H1 (cell line): ENCODE results near the gene DSCAM. TPM values are rescaled to one million over a fixed set of nuclear protein-coding genes. Genes with fewer than 3 reads are reported as not detected.

Experiments
- CTCF ChIA-PET: fragments of 300-600 bp; sonication (Branson Sonifier 250); formaldehyde crosslinking; loops from one replicate; lab custom pipeline; 2021; ENCODE audit not compliant: partially characterized antibody; lab: Charles Lee
- POLR2A ChIA-PET: fragments of 300-600 bp; sonication (Branson Sonifier 250); formaldehyde crosslinking; loops from one replicate; lab custom pipeline; 2021; ENCODE audit warnings: inconsistent platforms; ENCODE audit not compliant: partially characterized antibody; lab: Charles Lee
- DNase-seq, 2 experiments: peaks; one replicate each; pipeline versions ENCODE4 v3.0.0 to v3.0.0-alpha.2; 2010 to 2022; ENCODE audit warnings: low spot score in 2 of 2, low read depth in 1 of 2, mixed read lengths in 1 of 2
- FAIRE-seq: peaks from 2 replicates; lab custom pipeline; 2011; peaks lifted over from hg19 to GRCh38; lab: Jason Lieb, UNC
- H2AFZ ChIP-seq: 2 replicates; pipeline ENCODE4 v1.8.1; 2012; ENCODE audit warnings: low read length, inconsistent platforms
- H2AK5ac ChIP-seq: 2 replicates; pipeline ENCODE4 v1.6.1; 2013; ENCODE audit warnings: low read depth, low read length
- H2BK120ac ChIP-seq: replicated peaks from 2 replicates; pipeline ENCODE3; 2013; ENCODE audit warnings: low read depth, low read length, inconsistent platforms
- H2BK12ac ChIP-seq: 2 replicates; pipeline ENCODE4 v1.6.1; 2013; ENCODE audit warnings: low read depth, low read length
- H2BK15ac ChIP-seq: 2 replicates; pipeline ENCODE4 v1.6.1; 2013; ENCODE audit warnings: low read length
- H2BK20ac ChIP-seq: 2 replicates; pipeline ENCODE4 v1.6.1; 2013; ENCODE audit warnings: low read length
- H2BK5ac ChIP-seq: 2 replicates; pipeline ENCODE4 v1.6.1; 2013; ENCODE audit warnings: low read depth, low read length
- H3K14ac ChIP-seq: 2 replicates; pipeline ENCODE4 v1.6.1; 2013; ENCODE audit warnings: inconsistent platforms; ENCODE audit not compliant: insufficient read length
- H3K18ac ChIP-seq: 2 replicates; pipeline ENCODE4 v1.6.1; 2013; ENCODE audit warnings: low read length; ENCODE audit errors: extremely low read depth
- H3K23ac ChIP-seq: 2 replicates; pipeline ENCODE4 v1.6.1; 2013; ENCODE audit warnings: inconsistent platforms; ENCODE audit not compliant: insufficient read length
- H3K23me2 ChIP-seq: 2 replicates; pipeline ENCODE4 v1.6.1; 2013; ENCODE audit warnings: low read depth, low read length
- H3K27ac ChIP-seq: 2 replicates; pipeline ENCODE4 v1.6.1; 2011; ENCODE audit warnings: low read depth, low read length, inconsistent platforms
- H3K27me3 ChIP-seq, 4 experiments: replicated peaks in 1 of 4; 1 replicate in 1 of 4; 2 replicates in 3 of 4; pipeline versions ENCODE4 v1.6.1 to v1.8.1; 2011 to 2013; ENCODE audit warnings: low read length in 3 of 4, mild to moderate bottlenecking in 3 of 4, inconsistent platforms in 2 of 4, mixed read lengths in 2 of 4, moderate library complexity in 1 of 4; ENCODE audit not compliant: control insufficient read depth in 3 of 4, insufficient read depth in 3 of 4; ENCODE audit errors: extremely low read depth in 1 of 4
- H3K36me3 ChIP-seq, 4 experiments: 2 replicates each; pipeline versions ENCODE4 v1.6.1 to v1.8.1; 2011 to 2013; ENCODE audit warnings: mild to moderate bottlenecking in 4 of 4, low read length in 3 of 4, moderate library complexity in 2 of 4, control low read depth in 1 of 4, inconsistent platforms in 1 of 4; ENCODE audit not compliant: insufficient read depth in 4 of 4, control insufficient read depth in 2 of 4
- H3K4ac ChIP-seq: replicated peaks from 2 replicates; pipeline ENCODE3; 2013; ENCODE audit warnings: low read length, low read depth, mixed read lengths, inconsistent platforms; ENCODE audit not compliant: insufficient read length
- H3K4me1 ChIP-seq, 4 experiments: replicated peaks in 1 of 4; 1 replicate in 1 of 4; 2 replicates in 3 of 4; pipeline versions ENCODE4 v1.6.1 to v1.8.1; 2011 to 2013; ENCODE audit warnings: low read length in 3 of 4, inconsistent platforms in 2 of 4, mixed read lengths in 1 of 4; ENCODE audit not compliant: insufficient read depth in 4 of 4, control insufficient read depth in 3 of 4
- H3K4me2 ChIP-seq, 2 experiments: 2 replicates each; pipeline versions ENCODE4 v1.6.1 to v1.8.1; 2011 to 2013; ENCODE audit warnings: low read depth in 2 of 2, low read length in 2 of 2, control low read depth in 1 of 2, inconsistent platforms in 1 of 2, mild to moderate bottlenecking in 1 of 2; ENCODE audit not compliant: insufficient read depth in 1 of 2
- H3K4me3 ChIP-seq, 4 experiments: fragments of 200-600, 300-600 bp in 1 of 4; sonication (generic), shearing (Covaris generic), sonication (Bioruptor Twin) in 1 of 4; 2 replicates each; pipeline versions ENCODE4 v1.5.1 to v1.8.1; 2011 to 2016; ENCODE audit warnings: low read length in 4 of 4, low read depth in 3 of 4, control low read depth in 2 of 4, inconsistent platforms in 2 of 4, mild to moderate bottlenecking in 2 of 4, mixed read lengths in 1 of 4, moderate library complexity in 1 of 4; ENCODE audit not compliant: insufficient read depth in 2 of 4; ENCODE audit errors: extremely low read depth in 1 of 4
- H3K56ac ChIP-seq: replicated peaks from 2 replicates; pipeline ENCODE3; 2013; ENCODE audit warnings: low read depth, mild to moderate bottlenecking, mixed read lengths, low read length, inconsistent platforms; ENCODE audit not compliant: insufficient read length
- H3K79me1 ChIP-seq: 2 replicates; pipeline ENCODE4 v1.6.1; 2013; ENCODE audit warnings: low read depth, low read length, control low read depth
- H3K79me2 ChIP-seq, 2 experiments: 2 replicates each; pipeline versions ENCODE4 v1.6.1 to v1.8.1; 2012 to 2013; ENCODE audit warnings: low read length in 2 of 2, mild to moderate bottlenecking in 2 of 2, inconsistent platforms in 1 of 2; ENCODE audit not compliant: insufficient read depth in 2 of 2, control insufficient read depth in 1 of 2
- H3K9ac ChIP-seq, 4 experiments: replicated peaks in 1 of 4; 1 replicate in 1 of 4; 2 replicates in 3 of 4; pipeline versions ENCODE4 v1.6.1 to v1.8.1; 2011 to 2013; ENCODE audit warnings: low read depth in 3 of 4, low read length in 3 of 4, control low read depth in 2 of 4, mild to moderate bottlenecking in 2 of 4, moderate library complexity in 2 of 4, inconsistent platforms in 1 of 4; ENCODE audit errors: extremely low read depth in 1 of 4
- H3K9me3 ChIP-seq, 2 experiments: 2 replicates each; pipeline versions ENCODE4 v1.6.1 to v1.8.1; 2012 to 2013; ENCODE audit warnings: mild to moderate bottlenecking in 2 of 2, moderate library complexity in 2 of 2, control low read depth in 1 of 2, inconsistent platforms in 1 of 2, low read depth in 1 of 2, low read length in 1 of 2, mixed read lengths in 1 of 2; ENCODE audit not compliant: insufficient read depth in 2 of 2
- H4K20me1 ChIP-seq, 2 experiments: replicated peaks in 1 of 2; 2 replicates each; pipeline versions ENCODE3 to v1.8.1; 2011 to 2013; ENCODE audit warnings: inconsistent platforms in 2 of 2, low read length in 2 of 2, mild to moderate bottlenecking in 1 of 2; ENCODE audit not compliant: insufficient read depth in 2 of 2, control insufficient read depth in 1 of 2
- H4K5ac ChIP-seq: 2 replicates; pipeline ENCODE4 v1.6.1; 2013; ENCODE audit warnings: low read length, low read depth, mixed read lengths, inconsistent platforms; ENCODE audit not compliant: insufficient read length
- H4K8ac ChIP-seq: 2 replicates; pipeline ENCODE4 v1.8.0; 2013; ENCODE audit warnings: mild to moderate bottlenecking, moderate library complexity, low read length, inconsistent platforms; ENCODE audit not compliant: insufficient read depth; ENCODE audit errors: extremely low read depth
- H4K91ac ChIP-seq: replicated peaks from 2 replicates; pipeline ENCODE3; 2013; ENCODE audit warnings: low read length, mixed read lengths, inconsistent platforms; ENCODE audit not compliant: insufficient read length
- BCL11A ChIP-seq, 2 experiments: IDR thresholded peaks; one replicate each; pipeline ENCODE4 v1.6.1; 2011; ENCODE audit warnings: low read depth in 2 of 2, low read length in 2 of 2, mild to moderate bottlenecking in 2 of 2
- CBX8 ChIP-seq: fragments of 300-800, 300-1000 bp; sonication (generic); IDR thresholded peaks from 2 replicates; pipeline ENCODE4 v1.7.1; 2016; ENCODE audit warnings: low read depth, low read length, borderline replicate concordance
- CTBP2 ChIP-seq: IDR thresholded peaks from 2 replicates; pipeline ENCODE4 v1.7.0; 2011; ENCODE audit warnings: borderline replicate concordance, mild to moderate bottlenecking, moderate library complexity, mixed read lengths, low read length; ENCODE audit not compliant: insufficient read depth, insufficient read length
- CTCF ChIP-seq, 3 experiments: IDR thresholded peaks; 1 replicate in 2 of 3; 2 replicates in 1 of 3; pipeline versions ENCODE4 v1.5.1 to v1.6.1; 2011; ENCODE audit warnings: low read length in 3 of 3, mild to moderate bottlenecking in 3 of 3, inconsistent platforms in 2 of 3, low read depth in 1 of 3, moderate library complexity in 1 of 3; ENCODE audit not compliant: insufficient read depth in 1 of 3; ENCODE audit errors: control extremely low read depth in 1 of 3
- EGR1 ChIP-seq: IDR thresholded peaks from 2 replicates; pipeline ENCODE4 v1.6.1; 2011; ENCODE audit warnings: low read depth, low read length, borderline replicate concordance
- SP4 ChIP-seq: IDR thresholded peaks from 2 replicates; pipeline ENCODE4 v1.6.1; 2012; ENCODE audit warnings: low read length, inconsistent platforms
- polyA plus RNA-seq, 7 experiments: library from polyadenylated mRNA; depleted of rRNA in 3 of 7; stranded (reverse) in 5 of 7; unstranded in 2 of 7; fragments of >200 nt in 5 of 7; fragments of 200-250 nt in 2 of 7; gene quantifications; 1 replicate in 5 of 7; 2 replicates in 1 of 7; 4 replicates in 1 of 7; pipeline versions ENCODE4 v1.2.1 to v1.2.3, GENCODE V29; 2011 to 2013; ENCODE audit warnings: missing spikeins in 2 of 7, mixed read lengths in 2 of 7
- total RNA-seq: library from RNA; stranded (reverse); fragmentation: NEBNext Ultra II Directional; extraction: Animal tissue kit (Norgen Biotek cat#: 25700); gene quantifications from 2 replicates; pipeline ENCODE4 v1.2.1, GENCODE V29; 2021

Gene DSCAM
- total and polyA plus RNA-seq, 2 of the 8 experiments (the other 6 are each of a cell fraction or from before 2014, with no cell fraction given) = 0.02 to 0.15 TPM

GRCh38 chr21:40340357-40340756 is 506.6 kb downstream of the DSCAM start:
- H3K27me3 ChIP-seq = peaks cover 0 to 9% (median 2%) of the 10 kb centered on the region in 4 experiments; a peak in 3 of 7 replicates
- no peak overlapping the region for H2AK5ac ChIP-seq
- H2BK15ac ChIP-seq = no peak overlapping the region
- no peaks in the 10 kb centered on the region for H4K20me1 ChIP-seq
- no peak overlapping the region for H3K4ac ChIP-seq
- CTCF ChIA-PET = no interaction called here
- no peak overlapping the region for H2BK12ac ChIP-seq
- no peak overlapping the region for H2BK20ac ChIP-seq
- DNase-seq = no peak
- POLR2A ChIA-PET = no interaction called here
- H3K36me3 ChIP-seq = no peaks in the 10 kb centered on the region
- no peak overlapping the region for H2AFZ ChIP-seq
- no peak overlapping the region for H3K14ac ChIP-seq
- H3K4me3 ChIP-seq = no peak overlapping the region
- H3K9ac ChIP-seq = no peak overlapping the region
- no peak overlapping the region for H2BK5ac ChIP-seq
- H3K23ac ChIP-seq = no peak overlapping the region
- no peaks in the 10 kb centered on the region for H3K79me1 ChIP-seq
- H3K9me3 ChIP-seq = no peaks in the 10 kb centered on the region
- TF ChIP-seq BCL11A (IDR thresholded peaks at IDR 0.05; ENCODE audit: low read depth in 2 of 2, low read length in 2 of 2) (no peak), CTBP2 (no peak), SP4 (no peak), CTCF (IDR thresholded peaks at IDR 0.05; ENCODE audit: control extremely low read depth in 1 of 3, insufficient read depth in 1 of 3, low read depth in 1 of 3, low read length in 3 of 3) (no peak), CBX8 (no peak), EGR1 (no peak)
- no peak overlapping the region for H4K91ac ChIP-seq
- H3K27ac ChIP-seq = no peak overlapping the region
- H4K5ac ChIP-seq = no peak overlapping the region
- no peak overlapping the region for H2BK120ac ChIP-seq
- H3K18ac ChIP-seq = no peak overlapping the region
- FAIRE-seq = no peak
- no peaks in the 10 kb centered on the region for H3K79me2 ChIP-seq
- no peak overlapping the region for H3K56ac ChIP-seq
- H4K8ac ChIP-seq = no peak overlapping the region
- no peak overlapping the region for H3K4me2 ChIP-seq
- peaks cover 0 to 3% (median 0%) of the 10 kb centered on the region in 4 experiments; a peak in 2 of 7 replicates for H3K4me1 ChIP-seq
- H3K23me2 ChIP-seq = no peaks in the 10 kb centered on the region
